WTC11 (cell line): ENCODE data around the gene LILRA6.
"Not testable (repeated sequence)": the region's sequence is repeated elsewhere in the genome, so short reads cannot be mapped to it uniquely, and the experiment has no call there.

ENCODE experiments used
- CREB1 ChIP-seq: sonication (generic); formaldehyde crosslinking; IDR thresholded peaks from 2 replicates; pipeline ENCODE4 v1.8.0; 2023; ENCODE audit warnings: mild to moderate bottlenecking, missing genetic modification reagents
- HMGA2 ChIP-seq: fragments of 250-450 bp; sonication (Bioruptor Pico); IDR thresholded peaks from 2 replicates; pipeline ENCODE4 v1.4.0; 2021; ENCODE audit warnings: mild to moderate bottlenecking, moderate library complexity
- IRF1 ChIP-seq: sonication (generic); formaldehyde crosslinking; IDR thresholded peaks from 2 replicates; pipeline ENCODE4 v1.8.0; 2023; ENCODE audit warnings: missing genetic modification reagents
- JUN ChIP-seq: sonication (generic); formaldehyde crosslinking; IDR thresholded peaks from 2 replicates; pipeline ENCODE4 v1.8.0; 2023; ENCODE audit warnings: mild to moderate bottlenecking, missing genetic modification reagents
- SMAD3 ChIP-seq: sonication (generic); formaldehyde crosslinking; IDR thresholded peaks from 2 replicates; pipeline ENCODE4 v1.8.0; 2022; ENCODE audit warnings: missing genetic modification reagents, mild to moderate bottlenecking, borderline replicate concordance
- SOX15 ChIP-seq: fragments of 250-450 bp; sonication (Bioruptor Pico); IDR thresholded peaks from 2 replicates; pipeline ENCODE4 v1.9.0; 2021; ENCODE audit warnings: mild to moderate bottlenecking
- SP1 ChIP-seq: sonication (generic); formaldehyde crosslinking; conservative IDR thresholded peaks from 2 replicates; pipeline ENCODE4 v1.8.1; 2022; ENCODE audit warnings: missing genetic modification reagents
- USF1 ChIP-seq: sonication (generic); formaldehyde crosslinking; IDR thresholded peaks from 2 replicates; pipeline ENCODE4 v1.8.0; 2022; ENCODE audit warnings: mild to moderate bottlenecking, missing genetic modification reagents
- USF2 ChIP-seq: sonication (generic); formaldehyde crosslinking; IDR thresholded peaks from 2 replicates; pipeline ENCODE4 v1.8.1; 2023; ENCODE audit warnings: mild to moderate bottlenecking, missing genetic modification reagents, moderate library complexity
- ZNF121 ChIP-seq: sonication (generic); formaldehyde crosslinking; IDR thresholded peaks from 2 replicates; pipeline ENCODE4 v1.8.0; 2023; ENCODE audit warnings: missing genetic modification reagents
- ZNF263 ChIP-seq: sonication (generic); formaldehyde crosslinking; IDR thresholded peaks from 2 replicates; pipeline ENCODE4 v1.8.1; 2022; ENCODE audit warnings: low read depth, mild to moderate bottlenecking, moderate library complexity, missing genetic modification reagents
- TF ChIP-seq, protein P1 (sequence below): fragments of 200-600 bp; IDR thresholded peaks from 2 replicates; pipeline ENCODE4 v1.8.0; 2022; ENCODE audit warnings: antibody characterized with exemption
- TF ChIP-seq, protein P2 (sequence below): sonication (generic); formaldehyde crosslinking; IDR thresholded peaks from 2 replicates; pipeline ENCODE4 v1.8.1; 2023; ENCODE audit warnings: mild to moderate bottlenecking, missing genetic modification reagents

- not testable (repeated sequence) for TF ChIP-seq SMAD3 (CRISPR knock-in tag); JUN (CRISPR knock-in tag); CREB1 (CRISPR knock-in tag); SOX15 (CRISPR knock-in tag); IRF1 (CRISPR knock-in tag); ZNF121; USF1; HMGA2 (CRISPR knock-in tag); ZNF263 (CRISPR knock-in tag); USF2; SP1 (CRISPR knock-in tag)
- TF ChIP-seq, protein P1, sequence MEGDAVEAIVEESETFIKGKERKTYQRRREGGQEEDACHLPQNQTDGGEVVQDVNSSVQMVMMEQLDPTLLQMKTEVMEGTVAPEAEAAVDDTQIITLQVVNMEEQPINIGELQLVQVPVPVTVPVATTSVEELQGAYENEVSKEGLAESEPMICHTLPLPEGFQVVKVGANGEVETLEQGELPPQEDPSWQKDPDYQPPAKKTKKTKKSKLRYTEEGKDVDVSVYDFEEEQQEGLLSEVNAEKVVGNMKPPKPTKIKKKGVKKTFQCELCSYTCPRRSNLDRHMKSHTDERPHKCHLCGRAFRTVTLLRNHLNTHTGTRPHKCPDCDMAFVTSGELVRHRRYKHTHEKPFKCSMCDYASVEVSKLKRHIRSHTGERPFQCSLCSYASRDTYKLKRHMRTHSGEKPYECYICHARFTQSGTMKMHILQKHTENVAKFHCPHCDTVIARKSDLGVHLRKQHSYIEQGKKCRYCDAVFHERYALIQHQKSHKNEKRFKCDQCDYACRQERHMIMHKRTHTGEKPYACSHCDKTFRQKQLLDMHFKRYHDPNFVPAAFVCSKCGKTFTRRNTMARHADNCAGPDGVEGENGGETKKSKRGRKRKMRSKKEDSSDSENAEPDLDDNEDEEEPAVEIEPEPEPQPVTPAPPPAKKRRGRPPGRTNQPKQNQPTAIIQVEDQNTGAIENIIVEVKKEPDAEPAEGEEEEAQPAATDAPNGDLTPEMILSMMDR, result not testable (repeated sequence)
- TF ChIP-seq, protein P2, sequence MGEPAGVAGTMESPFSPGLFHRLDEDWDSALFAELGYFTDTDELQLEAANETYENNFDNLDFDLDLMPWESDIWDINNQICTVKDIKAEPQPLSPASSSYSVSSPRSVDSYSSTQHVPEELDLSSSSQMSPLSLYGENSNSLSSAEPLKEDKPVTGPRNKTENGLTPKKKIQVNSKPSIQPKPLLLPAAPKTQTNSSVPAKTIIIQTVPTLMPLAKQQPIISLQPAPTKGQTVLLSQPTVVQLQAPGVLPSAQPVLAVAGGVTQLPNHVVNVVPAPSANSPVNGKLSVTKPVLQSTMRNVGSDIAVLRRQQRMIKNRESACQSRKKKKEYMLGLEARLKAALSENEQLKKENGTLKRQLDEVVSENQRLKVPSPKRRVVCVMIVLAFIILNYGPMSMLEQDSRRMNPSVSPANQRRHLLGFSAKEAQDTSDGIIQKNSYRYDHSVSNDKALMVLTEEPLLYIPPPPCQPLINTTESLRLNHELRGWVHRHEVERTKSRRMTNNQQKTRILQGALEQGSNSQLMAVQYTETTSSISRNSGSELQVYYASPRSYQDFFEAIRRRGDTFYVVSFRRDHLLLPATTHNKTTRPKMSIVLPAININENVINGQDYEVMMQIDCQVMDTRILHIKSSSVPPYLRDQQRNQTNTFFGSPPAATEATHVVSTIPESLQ, result not testable (repeated sequence)
Observed at GRCh38 chr19:54214734-54215133, 27.9 kb downstream of the LILRA6 start.
